ENCODE data around the gene HOXB8. TPM values are rescaled to one million over a fixed set of nuclear protein-coding genes. Genes with fewer than 3 reads are reported as not detected.
A peak's percentile ranks its signal among the peaks of the same experiment; 100 is the strongest.

The HOXB8 gene
- 1 to 10 TPM in 1 of 2 experiments, under 1 TPM in 1; 0.38 to 1.4 TPM for total RNA-seq

GRCh38 chr17:48615047-48615962, at the start of gene HOXB8:
Gene HOXB8 (minus strand): TSS chr17:48615292. CDS start chr17:48614704, 588 bp downstream.
- Mint-ChIP-seq H3K36me3 (peaks cover 2% of the 10 kb centered on the region), H3K9me3 (ENCODE audit: low read depth) (no peaks in the 10 kb centered on the region), H3K4me3 (peak within 1 kb of the TSS; percentile 15), H3K4me1 (peaks cover 55% of the 10 kb centered on the region), H3K27me3 (peaks cover 86% of the 10 kb centered on the region), H3K27ac (peak within 1 kb of the TSS; percentile 63)
- ATAC-seq (no peak), DNase-seq (no peak)
- CTCF ChIA-PET = interaction anchor here (0.8 to 2.9 kb wide), 11 partner anchors 9 to 590 kb away, joined by 3 to 21 read pairs (median 3); no protein-coding TSS in a partner anchor

DNA sequence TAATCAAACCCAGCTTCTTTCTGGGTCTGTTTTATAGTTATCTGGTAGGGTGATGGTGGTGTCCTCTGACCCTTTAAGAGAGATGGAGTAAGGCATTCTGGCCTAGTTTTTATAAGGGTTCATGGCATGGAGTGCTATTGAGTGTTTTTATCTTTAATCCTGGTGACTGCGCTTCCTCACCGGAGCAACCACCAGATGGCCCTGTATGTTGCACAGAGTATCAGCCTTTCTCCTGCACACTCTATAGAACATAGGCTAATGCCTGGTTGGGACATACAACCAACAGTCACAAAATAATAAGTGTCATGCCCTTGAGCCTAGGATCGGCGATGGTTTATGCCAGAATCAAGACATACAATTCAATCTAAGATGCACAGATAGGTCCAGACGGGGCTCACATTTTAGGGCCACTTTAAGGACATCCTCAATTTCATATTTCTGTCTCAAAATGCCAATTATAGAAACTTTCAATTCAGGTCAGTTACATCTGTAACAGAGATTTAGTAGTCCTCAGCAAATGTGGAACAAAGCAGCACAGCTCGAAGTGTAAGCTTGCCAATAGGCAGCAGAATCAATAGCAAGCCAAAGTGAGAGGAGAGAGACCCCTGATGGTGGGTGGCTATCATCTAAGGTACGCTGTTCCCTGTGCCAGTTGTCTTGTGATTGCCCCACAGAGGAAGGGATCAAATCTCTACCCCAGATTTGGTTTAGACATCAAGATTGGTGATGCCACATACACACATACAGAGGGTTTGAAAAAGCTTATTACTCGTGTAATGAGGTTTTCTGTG, 48.2 kb upstream of the HOXB8 start:
- no peak overlapping the region for H3K27ac Mint-ChIP-seq
- no peak for DNase-seq
- no peak for ATAC-seq
- H3K4me1 Mint-ChIP-seq = no peaks in the 10 kb centered on the region
- no peaks in the 10 kb centered on the region for H3K9me3 Mint-ChIP-seq (ENCODE audit: low read depth)
- CTCF ChIA-PET = interaction anchor here (1.0 to 2.1 kb wide), 4 partner anchors 9 to 58 kb away, joined by 3 to 7 read pairs (median 4); no protein-coding TSS in a partner anchor
- H3K27me3 Mint-ChIP-seq = peaks cover 28% of the 10 kb centered on the region
- H3K36me3 Mint-ChIP-seq = peaks cover 2% of the 10 kb centered on the region
- no peak overlapping the region for H3K4me3 Mint-ChIP-seq

- no peaks in the 10 kb centered on the region for H3K9me3 Mint-ChIP-seq (ENCODE audit: low read depth)
- peaks cover 2% of the 10 kb centered on the region for H3K36me3 Mint-ChIP-seq
- peaks cover 17% of the 10 kb centered on the region for H3K27me3 Mint-ChIP-seq
- CTCF ChIA-PET = interaction anchor here (1.1 to 1.8 kb wide), 4 partner anchors 16 to 38 kb away, joined by 3 to 4 read pairs (median 4); no protein-coding TSS in a partner anchor
- no peak overlapping the region for H3K4me3 Mint-ChIP-seq
- H3K27ac Mint-ChIP-seq = no peak overlapping the region
- DNase-seq (no peak), ATAC-seq (no peak)
- peaks cover 15% of the 10 kb centered on the region for H3K4me1 Mint-ChIP-seq
These were observed 40.8 kb upstream of the HOXB8 start for GRCh38 chr17:48655913-48656312.

DNA sequence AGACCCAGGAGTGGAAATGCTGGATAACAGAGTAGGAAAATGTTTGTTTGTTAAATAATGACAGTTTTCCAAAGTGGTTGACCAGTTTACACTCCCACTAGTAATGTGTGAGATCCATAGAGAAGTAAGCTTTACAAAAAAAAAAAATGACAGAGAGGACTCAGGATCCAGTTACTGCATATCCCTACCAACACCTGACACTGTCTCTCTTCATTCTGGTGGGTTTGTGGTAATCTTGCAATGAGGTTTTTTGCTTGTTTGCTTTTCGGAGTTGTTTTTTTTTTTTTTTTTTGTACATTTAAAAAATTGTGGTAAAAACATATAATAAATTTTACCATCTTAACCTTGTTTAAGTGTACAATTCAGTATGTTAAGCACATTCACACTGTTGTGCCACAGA, 34.6 kb upstream of the HOXB8 start:
- Mint-ChIP-seq H3K4me3 (no peak overlapping the region), H3K27ac (no peak overlapping the region), H3K4me1 (peaks cover 39% of the 10 kb centered on the region), H3K9me3 (ENCODE audit: low read depth) (no peaks in the 10 kb centered on the region), H3K36me3 (peaks cover 2% of the 10 kb centered on the region), H3K27me3 (peaks cover 35% of the 10 kb centered on the region)
- no peak for ATAC-seq
- no peak for DNase-seq
- CTCF ChIA-PET = interaction anchor here (0.7 to 3.5 kb wide), 5 partner anchors 13 to 672 kb away, joined by 4 to 23 read pairs (median 5); no protein-coding TSS in a partner anchor

GRCh38 chr17:48647963-48648245, 32.8 kb upstream of the HOXB8 start:
- peaks cover 4% of the 10 kb centered on the region for H3K36me3 Mint-ChIP-seq
- ATAC-seq (no peak), DNase-seq (no peak)
- H3K27ac Mint-ChIP-seq = peak overlapping the region; percentile 78
- peak overlapping the region; percentile 89 for H3K4me3 Mint-ChIP-seq
- peaks cover 54% of the 10 kb centered on the region for H3K27me3 Mint-ChIP-seq
- H3K4me1 Mint-ChIP-seq = peaks cover 55% of the 10 kb centered on the region
- no peaks in the 10 kb centered on the region for H3K9me3 Mint-ChIP-seq (ENCODE audit: low read depth)
- CTCF ChIA-PET = interaction anchor here (0.6 to 3.5 kb wide), 7 partner anchors 12 to 58 kb away, joined by 3 to 23 read pairs (median 7); partner anchors contain the start of gene HOXB3

GRCh38 chr17:48647103-48647962, 32.2 kb upstream of the HOXB8 start:
- H3K4me1 Mint-ChIP-seq = peaks cover 56% of the 10 kb centered on the region
- DNase-seq (no peak), ATAC-seq (peak; percentile 35)
- CTCF ChIA-PET = interaction anchor here (0.6 to 3.5 kb wide), 8 partner anchors 11 to 57 kb away, joined by 3 to 23 read pairs (median 6); partner anchors contain the start of gene HOXB3
- no peaks in the 10 kb centered on the region for H3K9me3 Mint-ChIP-seq (ENCODE audit: low read depth)
- peak overlapping the region; percentile 87 for H3K27ac Mint-ChIP-seq
- peaks cover 4% of the 10 kb centered on the region for H3K36me3 Mint-ChIP-seq
- H3K4me3 Mint-ChIP-seq = peak overlapping the region; percentile 89
- peaks cover 58% of the 10 kb centered on the region for H3K27me3 Mint-ChIP-seq

DNA sequence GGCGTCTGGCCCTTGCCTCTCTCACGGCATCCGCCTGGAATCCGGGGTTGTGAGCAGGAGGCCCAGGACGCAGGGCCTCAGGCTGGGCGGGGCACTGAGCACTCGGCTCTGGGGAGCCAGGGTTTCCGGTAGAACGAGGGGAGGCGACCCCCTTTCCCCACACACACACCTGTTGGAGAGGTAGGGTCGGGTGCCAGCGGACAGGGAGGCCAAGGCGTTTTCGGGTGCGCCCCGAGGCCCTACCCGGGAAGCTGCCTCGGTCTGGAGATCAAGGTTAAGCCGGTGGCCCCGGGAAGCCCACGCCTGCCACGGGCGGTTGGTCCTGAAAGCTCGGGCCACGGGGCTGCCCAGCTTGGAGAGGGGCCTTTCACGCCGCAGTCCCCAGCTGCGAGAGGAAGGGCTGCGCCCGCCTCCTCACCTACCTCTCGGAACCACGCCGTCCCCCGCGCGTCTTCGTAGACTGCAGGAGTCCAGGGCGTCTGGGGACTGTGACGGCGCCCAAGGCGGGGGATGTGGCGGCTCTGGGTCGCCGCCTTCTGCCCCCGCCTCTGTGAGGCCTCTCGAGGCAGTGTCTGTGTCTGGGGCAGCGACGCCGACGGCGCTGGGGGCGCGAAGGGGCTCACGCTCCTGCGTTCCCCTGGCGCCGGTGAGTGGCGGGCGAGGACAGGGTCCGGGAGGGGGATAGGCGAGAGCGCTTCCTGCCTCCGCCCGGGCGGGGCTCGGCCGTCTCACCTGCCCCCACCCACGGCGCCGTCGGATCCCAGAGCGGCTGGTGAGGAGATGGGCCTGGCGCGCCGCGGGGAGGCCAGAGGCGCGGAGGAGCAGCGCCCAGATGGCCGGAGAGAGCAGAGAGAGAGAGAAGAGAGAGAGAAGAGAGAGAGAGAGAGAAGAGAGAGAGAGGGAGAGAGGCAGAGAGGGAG, 31.4 kb upstream of the HOXB8 start:
- Mint-ChIP-seq H3K4me3 (peak overlapping the region; percentile 89), H3K36me3 (peaks cover 7% of the 10 kb centered on the region), H3K27me3 (peaks cover 62% of the 10 kb centered on the region), H3K27ac (peak overlapping the region; percentile 87), H3K4me1 (peaks cover 55% of the 10 kb centered on the region), H3K9me3 (ENCODE audit: low read depth) (no peaks in the 10 kb centered on the region)
- CTCF ChIA-PET = interaction anchor here (1.0 to 3.2 kb wide), 5 partner anchors 10 to 33 kb away, joined by 3 to 12 read pairs (median 4); partner anchors contain the start of gene HOXB9
- DNase-seq (peak; percentile 69), ATAC-seq (peak; percentile 80)

- no peaks in the 10 kb centered on the region for H3K9me3 Mint-ChIP-seq (ENCODE audit: low read depth)
- no peak for DNase-seq
- peak overlapping the region; percentile 45 for H3K27ac Mint-ChIP-seq
- CTCF ChIA-PET = interaction anchor here (1.1 to 3.2 kb wide), 4 partner anchors 9 to 27 kb away, joined by 3 to 12 read pairs (median 8); partner anchors contain the start of gene HOXB9
- peak overlapping the region; percentile 89 for H3K4me3 Mint-ChIP-seq
- H3K36me3 Mint-ChIP-seq = peaks cover 7% of the 10 kb centered on the region
- H3K4me1 Mint-ChIP-seq = peaks cover 56% of the 10 kb centered on the region
- no peak for ATAC-seq
- peaks cover 70% of the 10 kb centered on the region for H3K27me3 Mint-ChIP-seq
These were observed 30.6 kb upstream of the HOXB8 start for GRCh38 chr17:48645639-48646182.

DNA sequence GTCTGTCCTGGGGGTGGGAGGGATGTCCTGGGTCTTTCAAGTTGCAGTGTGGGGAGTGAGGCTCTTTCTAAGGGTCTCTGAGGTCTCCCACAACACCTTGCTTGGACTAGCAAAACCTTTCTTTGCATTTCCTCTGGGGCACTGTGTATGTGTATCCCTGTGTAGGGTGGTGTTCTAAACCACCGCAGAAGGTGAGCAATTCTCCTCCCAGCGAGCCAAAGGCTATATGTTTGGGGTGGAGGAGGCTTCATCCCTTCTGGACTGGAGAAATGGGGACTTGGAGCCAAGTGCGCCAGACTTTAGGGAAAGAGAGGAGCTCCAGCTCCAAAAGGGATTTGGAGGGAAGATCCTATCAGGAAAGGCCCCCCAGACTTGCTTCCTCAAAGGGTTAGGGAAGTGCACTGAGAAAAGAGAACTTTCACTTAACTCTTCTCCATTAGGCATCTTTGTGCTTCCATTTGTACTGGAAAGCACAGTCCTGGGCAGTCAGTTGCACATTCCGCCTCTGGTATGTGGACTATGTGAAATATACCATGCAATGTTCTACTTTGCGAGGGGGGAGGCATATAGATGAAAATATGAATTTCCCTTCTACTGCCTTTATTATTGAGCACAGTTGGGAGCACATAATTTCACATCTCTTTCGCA, 29.9 kb upstream of the HOXB8 start:
- Mint-ChIP-seq H3K27me3 (peaks cover 77% of the 10 kb centered on the region), H3K36me3 (peaks cover 7% of the 10 kb centered on the region), H3K27ac (no peak overlapping the region), H3K9me3 (ENCODE audit: low read depth) (no peaks in the 10 kb centered on the region), H3K4me3 (peak overlapping the region; percentile 89), H3K4me1 (peaks cover 54% of the 10 kb centered on the region)
- ATAC-seq (no peak), DNase-seq (no peak)
- CTCF ChIA-PET = interaction anchor here (0.8 to 3.2 kb wide), 5 partner anchors 8 to 47 kb away, joined by 3 to 12 read pairs (median 7); no protein-coding TSS in a partner anchor

DNA sequence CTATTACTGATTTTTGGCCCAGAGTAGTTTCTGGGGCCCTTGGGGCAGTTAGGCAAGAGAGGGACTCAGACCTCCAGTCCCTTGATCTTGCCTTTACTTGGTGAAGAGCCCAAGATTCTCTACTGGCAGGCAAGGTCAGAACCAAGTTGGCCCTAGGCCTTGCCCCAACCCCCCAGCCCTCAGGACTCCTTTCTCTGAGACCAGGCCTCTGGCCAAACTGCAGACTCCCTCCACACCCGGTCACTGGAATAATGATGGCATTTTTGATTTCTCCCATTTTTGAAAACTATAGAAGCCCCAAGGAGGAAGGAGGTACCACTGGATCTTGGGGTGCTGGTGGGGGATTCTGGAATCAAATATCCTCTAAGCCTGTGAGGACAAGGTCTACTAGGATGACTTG, 29.1 kb upstream of the HOXB8 start:
- CTCF ChIA-PET = interaction anchor here (0.9 to 1.3 kb wide), 3 partner anchors 12 to 46 kb away, joined by 3 to 7 read pairs (median 3); no protein-coding TSS in a partner anchor
- ATAC-seq (no peak), DNase-seq (no peak)
- H3K36me3 Mint-ChIP-seq = peaks cover 7% of the 10 kb centered on the region
- no peak overlapping the region for H3K27ac Mint-ChIP-seq
- no peak overlapping the region for H3K4me3 Mint-ChIP-seq
- no peaks in the 10 kb centered on the region for H3K9me3 Mint-ChIP-seq (ENCODE audit: low read depth)
- peaks cover 83% of the 10 kb centered on the region for H3K27me3 Mint-ChIP-seq
- H3K4me1 Mint-ChIP-seq = peaks cover 49% of the 10 kb centered on the region

DNA sequence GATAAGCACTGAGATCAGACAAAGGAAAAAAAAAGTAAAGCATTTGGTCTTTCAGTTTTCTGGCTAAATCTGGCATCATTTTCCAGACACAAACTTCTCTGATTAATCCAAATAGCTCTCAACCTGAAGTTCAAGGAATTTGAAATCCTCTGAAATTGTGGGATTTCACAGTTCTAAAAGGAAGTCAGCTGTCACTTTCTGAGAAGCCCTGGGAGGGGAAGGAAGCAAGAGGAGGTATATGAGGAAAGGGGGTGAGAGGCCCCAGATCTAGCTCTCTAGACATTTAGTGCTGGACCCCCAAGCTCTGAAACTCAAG, 28.6 kb upstream of the HOXB8 start:
- Mint-ChIP-seq H3K4me1 (peaks cover 48% of the 10 kb centered on the region), H3K9me3 (ENCODE audit: low read depth) (no peaks in the 10 kb centered on the region), H3K27me3 (peaks cover 88% of the 10 kb centered on the region), H3K4me3 (no peak overlapping the region), H3K36me3 (peaks cover 7% of the 10 kb centered on the region), H3K27ac (no peak overlapping the region)
- no peak for DNase-seq
- no peak for ATAC-seq
- CTCF ChIA-PET = interaction anchor here (1.2 to 13.1 kb wide), 3 partner anchors 11 to 42 kb away, joined by 3 to 190 read pairs (median 7); partner anchors contain the start of gene HOXB9
